HG03095 (cell line): ENCODE data around the gene HDAC5.
A peak's percentile ranks its signal among the peaks of the same experiment; 100 is the strongest.
"Not testable (repeated sequence)": the region's sequence is repeated elsewhere in the genome, so short reads cannot be mapped to it uniquely, and the experiment has no call there.

ENCODE experiments used
- ATAC-seq: cut with Tn5 transposase; IDR thresholded peaks from one replicate; pipeline ENCODE4 v1.9.1; 2021; ENCODE audit warnings: moderate library complexity; ENCODE audit not compliant: unreplicated experiment

The HDAC5 gene

DNA sequence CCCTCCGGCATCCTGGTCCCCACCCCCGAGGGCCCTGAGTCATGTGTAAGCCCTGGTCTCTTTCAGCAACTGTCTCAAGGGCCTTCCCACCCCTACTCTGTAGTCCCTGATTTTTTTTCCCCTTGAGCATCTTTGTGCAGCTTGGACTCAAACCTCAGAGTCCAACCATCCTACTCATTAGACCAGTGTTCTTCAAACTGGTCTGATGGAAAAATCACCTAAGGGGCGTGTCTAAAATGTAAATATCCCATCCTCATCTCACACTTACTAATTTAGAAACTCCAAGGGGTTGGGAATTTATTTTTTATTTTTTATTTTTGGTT, 52.3 kb downstream of the HDAC5 start:
- no peak for ATAC-seq

DNA sequence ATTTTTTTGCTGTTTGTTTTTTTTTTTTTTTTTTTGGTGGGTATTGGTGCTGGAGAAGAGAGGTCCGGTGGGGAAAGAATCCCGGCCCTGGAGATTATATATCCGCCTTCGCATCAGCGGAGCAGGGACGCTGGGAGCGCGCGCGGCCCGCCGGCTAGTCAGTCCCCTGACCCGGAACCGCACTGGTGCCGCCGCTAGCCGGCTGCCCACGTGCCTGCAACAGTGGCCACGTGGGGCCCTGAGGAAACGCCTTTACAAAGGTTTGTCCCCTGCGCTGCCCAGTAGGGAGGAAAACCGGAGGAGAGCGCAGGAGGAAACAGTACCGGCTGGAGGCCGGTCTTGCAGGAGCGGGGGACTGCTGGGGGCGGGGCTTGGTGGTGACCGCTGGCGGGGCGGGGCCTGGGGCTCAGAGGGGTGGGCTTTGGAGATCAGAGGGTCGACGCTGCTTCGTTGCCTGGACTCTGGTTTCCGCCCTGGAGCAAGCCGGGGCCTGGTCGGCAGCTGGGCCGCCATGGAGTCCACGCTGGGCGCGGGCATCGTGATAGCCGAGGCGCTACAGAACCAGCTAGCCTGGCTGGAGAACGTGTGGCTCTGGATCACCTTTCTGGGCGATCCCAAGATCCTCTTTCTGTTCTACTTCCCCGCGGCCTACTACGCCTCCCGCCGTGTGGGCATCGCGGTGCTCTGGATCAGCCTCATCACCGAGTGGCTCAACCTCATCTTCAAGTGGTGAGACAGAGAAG, 52.8 kb downstream of the HDAC5 start, which contains the start of gene G6PC3:
Gene G6PC3 (plus strand): TSS at position 281 of the 743 bp plus-strand sequence. CDS start 231 bp downstream, at position 512.
- peak; percentile 51 for ATAC-seq

DNA sequence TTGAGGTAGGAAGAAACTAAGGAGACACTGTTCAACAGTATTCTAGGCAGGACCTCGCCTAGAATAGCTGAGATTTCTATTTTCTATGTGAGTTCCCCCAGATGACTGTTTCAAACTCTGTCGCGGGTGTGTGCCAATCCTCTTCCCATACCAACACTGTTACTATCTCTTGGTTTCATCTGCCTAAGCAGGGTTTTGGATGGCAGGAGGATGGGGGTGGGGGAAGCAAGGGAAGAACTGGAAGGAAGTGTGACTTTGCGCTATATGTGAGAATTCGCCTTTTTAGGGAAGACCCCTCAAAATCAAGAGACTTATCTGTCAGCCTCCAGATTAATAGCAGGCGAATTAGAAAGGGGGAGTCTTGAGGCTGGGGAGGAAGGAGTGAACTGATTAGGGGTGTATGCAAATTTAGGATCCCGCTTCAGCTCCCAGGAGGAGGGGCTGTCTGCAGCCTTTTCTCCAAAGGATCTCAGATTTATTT, 53.4 kb downstream of the HDAC5 start:
- ATAC-seq = no peak

DNA sequence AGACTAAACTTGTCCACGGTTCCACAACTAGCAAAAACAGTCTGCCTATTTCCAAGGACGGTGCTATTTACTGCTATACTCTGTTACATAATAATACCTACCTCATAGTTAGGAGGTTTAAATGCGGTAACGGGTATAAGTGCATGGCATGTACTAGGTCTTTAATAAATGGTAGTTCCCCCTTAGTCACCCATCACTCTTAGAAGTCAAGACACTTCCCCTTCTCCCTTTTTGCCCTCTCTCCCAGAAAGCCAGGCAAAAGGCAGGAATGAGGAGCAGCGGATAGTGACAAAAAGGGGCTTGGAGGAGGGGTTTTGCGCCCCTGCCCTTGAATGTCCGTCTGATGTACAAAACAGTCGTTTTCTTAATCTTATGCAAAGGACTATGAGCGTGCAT, 55.9 kb downstream of the HDAC5 start:
- no peak for ATAC-seq

DNA sequence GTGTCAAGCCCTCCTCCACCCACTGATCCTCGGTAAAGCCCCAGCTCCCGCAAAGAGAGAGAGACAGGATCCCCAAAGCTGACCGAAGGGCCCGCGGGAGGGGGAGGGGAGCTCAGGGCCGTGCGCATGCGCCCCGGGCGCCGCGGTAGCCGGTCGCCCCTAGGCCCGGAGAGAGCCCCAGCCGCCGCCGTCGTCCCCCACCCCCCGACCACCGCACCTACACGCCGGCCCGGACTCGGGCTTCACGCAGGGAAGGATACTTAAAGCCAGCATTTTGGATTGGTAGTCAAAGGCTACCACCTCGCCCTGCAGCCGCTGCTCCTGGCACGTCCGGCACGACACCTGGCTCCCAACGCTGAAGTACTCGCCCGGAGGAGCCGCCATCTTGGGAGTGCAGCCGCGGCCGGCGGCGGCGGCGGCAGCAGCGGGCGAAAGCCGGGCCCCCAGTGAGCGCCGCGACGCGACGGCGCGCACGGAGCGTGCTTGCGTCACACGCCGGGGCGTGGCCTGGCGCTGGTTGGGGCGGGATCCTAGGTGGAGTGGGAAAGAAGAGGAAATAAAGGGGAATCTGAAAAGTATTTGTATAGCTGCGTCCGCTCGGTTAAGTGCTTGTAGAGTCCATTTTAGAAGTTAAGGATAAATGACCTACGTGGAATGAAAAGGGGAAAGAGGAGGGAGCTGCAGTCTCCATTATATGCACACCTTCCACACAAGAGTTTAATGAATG, 57.1 kb downstream of the HDAC5 start, which contains the start of gene LSM12:
Gene LSM12 (minus strand): TSS at position 468 of the 727 bp plus-strand sequence. CDS start 84 bp downstream, at position 384.
- ATAC-seq = peak; percentile 60

DNA sequence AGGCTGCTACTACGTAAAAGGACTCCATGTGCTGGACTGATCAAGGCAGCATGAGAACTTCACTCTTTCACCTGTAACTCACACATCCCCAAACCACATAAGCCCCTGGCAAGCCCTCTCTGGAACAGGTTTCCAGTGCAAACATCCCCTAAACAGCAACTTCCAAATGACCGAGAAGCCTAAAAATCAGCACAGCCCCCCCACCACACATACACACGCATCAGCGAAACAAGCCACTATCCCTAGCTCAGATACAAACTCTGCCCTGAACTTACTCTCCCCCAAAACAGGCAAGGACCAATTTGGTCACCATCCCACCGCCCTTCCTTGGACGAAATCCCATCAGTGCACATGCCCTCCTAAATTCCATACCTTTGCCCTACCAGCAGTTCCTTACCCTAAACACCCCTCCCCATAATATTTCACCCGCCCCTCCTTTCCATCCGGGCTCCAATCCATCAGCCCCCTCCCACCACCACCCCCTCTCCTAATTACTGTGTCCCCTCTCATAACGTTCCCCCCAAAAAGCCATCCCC, 57.7 kb downstream of the HDAC5 start:
- no peak for ATAC-seq

DNA sequence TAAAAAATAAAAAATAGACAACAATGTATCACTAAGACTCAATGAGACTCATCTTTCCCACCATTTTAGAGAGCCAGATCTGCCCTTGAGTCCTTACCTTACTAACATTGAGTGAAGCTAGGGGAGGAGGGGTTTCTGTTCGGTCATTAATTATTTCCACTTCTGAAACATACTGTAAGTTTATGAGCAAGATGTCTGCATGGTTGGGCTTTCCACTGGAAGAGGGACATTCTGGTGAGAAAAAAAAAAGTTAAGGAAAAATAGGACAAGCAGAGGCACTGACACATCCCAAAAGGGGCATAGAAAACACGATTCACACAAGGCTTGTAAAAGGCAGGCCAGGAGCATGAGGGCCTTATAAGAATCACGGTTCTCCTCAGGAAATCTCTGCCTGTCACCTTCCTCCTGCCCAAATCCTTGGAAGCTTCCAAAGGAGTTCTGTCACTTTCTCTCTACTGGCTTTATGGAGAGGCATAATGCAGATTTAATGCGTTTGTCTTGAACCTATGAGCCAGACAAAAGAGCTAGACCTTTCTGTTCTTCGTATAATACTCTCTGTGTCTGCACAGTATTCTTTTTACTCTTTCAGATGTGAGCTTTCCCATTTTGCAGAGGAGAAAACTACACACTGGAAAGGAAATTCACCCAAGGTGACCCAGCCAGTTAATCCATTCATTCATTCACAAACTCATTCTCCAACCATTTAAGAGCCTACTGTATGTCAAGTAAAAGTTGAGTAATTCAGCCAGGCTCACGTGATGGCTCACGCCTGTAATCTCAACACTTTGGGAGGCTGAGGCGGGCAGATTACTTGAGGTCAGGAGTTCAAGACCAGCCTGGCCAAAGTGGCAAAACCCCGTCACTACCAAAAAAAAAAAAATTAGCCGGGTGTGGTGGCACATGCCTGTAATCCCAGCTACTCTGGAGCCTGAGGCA, 59.5 kb downstream of the HDAC5 start:
- no peak for ATAC-seq

DNA sequence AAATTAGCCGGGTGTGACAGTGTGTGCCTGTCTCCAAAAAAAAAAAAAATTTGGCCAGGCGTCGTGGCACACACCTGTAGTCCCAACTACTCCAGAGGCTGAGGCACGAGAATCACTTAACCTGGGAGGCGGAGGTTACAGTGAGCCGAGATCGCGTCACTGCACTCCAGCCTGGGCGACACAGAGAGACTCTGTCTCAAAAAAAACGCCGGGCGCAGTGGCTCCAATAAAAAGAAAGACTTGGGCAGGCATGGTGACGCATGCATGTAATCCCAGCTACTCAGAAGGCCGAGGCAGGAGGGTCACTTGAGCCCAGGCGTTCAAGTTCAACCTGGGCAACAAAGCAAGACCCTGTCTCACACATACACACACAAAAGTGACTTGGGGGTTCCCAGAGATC, 60.6 kb downstream of the HDAC5 start:
- no peak for ATAC-seq

DNA sequence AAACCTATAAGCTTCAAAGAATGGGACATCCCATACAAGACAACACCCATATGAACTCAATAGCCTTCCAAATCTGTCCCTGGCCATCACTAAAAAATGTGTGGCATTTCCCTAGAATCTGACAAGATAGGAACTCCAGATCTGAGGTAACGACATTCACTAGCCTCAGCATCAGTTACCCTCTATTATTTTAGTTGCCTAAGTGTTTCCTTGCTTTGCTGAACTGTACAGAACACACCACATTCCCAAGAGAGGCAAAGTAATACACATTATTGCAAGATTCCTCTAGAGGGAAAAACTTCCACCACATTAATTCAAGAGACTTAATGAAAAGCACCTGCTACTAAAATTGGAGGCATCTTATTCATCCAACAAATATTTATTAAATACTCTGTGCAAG, 62.0 kb downstream of the HDAC5 start:
- no peak for ATAC-seq

DNA sequence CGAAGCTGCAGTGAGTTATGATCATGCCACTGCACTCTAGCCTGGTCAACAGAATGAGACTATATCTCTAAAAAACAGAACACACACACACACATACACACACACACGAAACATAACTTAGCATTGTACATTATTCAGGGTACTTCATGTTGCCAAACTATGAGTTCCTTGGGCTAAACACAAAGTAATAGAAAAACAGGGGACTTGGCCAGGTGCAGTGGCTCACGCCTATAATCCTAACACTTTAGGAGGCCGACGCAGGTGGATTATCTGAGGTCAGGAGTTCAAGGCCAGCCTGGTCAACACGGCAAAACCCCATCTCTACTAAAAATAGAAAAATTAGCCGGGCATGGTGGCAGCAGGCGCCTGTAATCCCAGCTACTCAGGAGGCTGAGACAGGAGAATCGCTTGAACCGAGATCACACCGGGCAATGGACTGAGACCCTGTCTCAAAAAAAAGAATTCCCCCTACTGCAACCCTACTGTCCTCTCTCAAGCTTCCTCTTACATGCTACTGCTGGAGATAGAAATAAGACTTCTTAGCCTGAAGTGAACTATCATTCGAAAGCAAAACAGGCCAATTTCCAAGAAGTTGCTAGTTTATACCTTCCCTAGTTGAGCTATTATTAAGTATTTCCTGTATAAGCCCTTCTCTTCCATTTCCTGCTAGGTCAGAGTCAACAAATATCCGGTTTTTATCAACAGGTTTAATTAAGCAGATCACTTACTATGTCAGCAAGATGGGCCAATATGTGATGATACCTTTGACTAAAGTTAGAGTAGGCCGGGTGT, 64.1 kb downstream of the HDAC5 start:
- ATAC-seq = no peak

DNA sequence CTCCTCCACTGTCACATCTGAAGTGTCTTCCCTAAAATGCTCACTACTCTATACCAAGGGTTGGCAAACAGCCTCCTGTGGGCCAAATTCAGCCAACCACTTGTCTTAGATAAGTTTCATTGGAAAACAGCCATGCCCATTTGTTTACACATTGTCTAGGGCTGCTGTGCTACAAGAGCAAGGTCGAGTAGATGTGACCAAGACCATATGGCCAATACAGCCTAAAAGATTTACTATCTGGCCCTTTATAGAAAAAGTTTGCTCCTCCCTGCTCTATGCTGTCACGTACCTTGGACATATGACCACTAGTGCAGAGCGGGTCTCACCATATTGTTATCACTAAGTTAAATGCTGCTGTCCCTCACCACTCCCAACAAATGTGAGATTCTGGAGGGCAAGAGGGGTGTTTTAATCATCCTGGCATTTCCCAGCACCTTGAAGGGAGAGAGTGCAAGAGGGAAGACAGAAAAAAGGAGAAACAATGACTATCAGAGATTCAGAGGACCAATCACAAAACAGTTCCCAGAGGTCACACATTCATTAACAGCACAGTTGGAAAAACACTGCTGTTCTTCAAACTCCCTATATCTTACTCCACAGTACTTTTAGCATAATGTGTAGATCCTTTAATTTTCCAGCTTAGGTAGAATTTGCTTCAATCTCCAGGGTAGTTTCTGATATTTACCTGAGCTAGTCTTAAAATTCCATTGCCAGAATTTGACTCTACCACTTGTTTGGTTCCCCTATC, 70.1 kb downstream of the HDAC5 start:
- ATAC-seq = no peak

DNA sequence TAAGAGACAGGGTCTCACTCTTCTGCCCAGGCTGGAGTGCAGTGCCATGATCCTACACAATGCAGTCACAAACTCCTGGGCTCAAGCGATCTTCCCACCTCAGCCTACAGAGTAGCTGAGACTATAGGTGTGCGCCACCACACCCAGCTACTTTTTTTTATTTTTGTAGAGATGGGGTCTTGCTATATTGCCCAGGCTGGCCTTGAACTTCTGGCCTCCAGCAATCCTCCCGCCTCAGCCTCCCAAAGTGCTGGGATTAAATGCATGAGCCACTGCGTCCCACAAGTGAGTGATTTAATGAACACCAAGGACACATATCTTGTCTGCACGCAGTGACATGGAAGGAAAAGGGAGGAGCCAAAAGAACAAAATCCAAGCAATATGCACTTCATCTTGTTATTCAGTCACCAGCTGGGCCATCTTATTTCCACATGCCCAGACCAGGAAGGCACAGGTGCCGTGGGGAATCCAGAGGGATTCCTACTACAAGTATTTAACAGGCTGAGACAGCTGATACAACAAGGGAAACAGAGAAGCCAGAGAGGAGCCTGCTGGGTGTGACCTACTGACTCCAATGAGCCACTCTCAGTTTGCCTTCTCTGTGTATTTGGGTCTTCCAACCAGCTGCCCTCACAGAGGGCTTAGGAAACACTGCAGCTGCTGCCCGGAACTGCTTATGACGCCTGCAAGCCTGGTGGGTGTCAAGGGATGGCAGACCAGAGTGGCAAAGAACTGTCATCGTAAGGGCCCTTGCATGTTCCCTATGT, 74.0 kb downstream of the HDAC5 start:
- no peak for ATAC-seq

DNA sequence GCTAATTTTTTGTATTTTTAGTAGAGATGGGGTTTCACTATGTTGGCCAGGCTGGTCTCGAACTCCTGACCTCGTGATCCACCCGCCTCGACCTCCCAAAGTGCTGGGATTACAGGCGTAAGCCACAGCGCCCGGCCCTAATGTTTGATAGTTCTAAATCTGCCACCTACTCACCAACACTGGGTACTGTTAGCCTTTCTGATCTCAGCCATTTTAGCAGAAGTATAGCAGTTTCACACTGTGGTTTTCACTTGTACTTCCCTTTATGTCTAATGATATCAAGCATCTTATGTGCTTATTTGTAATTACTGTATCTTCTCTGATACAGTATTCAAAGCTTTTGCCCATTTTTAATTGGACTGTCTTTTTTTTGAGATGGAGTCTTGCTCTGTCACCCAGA, 76.5 kb downstream of the HDAC5 start:
- ATAC-seq = not testable (repeated sequence)

DNA sequence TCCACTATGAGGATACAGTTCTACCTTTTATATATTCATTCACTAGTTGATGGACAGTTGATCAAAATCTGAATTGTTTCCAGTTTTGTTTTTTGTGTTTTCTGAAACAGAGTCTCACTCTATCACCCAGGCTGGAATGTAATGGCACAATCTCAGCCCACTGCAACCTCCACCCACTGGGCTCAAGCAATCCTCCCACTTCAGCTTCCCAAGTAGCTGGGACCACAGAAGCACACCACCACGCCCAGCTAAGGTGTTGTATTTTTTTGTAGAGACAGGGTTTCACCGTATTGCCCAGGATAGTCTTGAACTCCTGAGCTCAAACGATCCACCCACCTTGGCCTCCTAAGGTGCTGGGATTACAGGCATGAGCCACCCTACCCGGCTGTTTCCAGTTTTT, 78.0 kb downstream of the HDAC5 start:
- ATAC-seq = no peak

DNA sequence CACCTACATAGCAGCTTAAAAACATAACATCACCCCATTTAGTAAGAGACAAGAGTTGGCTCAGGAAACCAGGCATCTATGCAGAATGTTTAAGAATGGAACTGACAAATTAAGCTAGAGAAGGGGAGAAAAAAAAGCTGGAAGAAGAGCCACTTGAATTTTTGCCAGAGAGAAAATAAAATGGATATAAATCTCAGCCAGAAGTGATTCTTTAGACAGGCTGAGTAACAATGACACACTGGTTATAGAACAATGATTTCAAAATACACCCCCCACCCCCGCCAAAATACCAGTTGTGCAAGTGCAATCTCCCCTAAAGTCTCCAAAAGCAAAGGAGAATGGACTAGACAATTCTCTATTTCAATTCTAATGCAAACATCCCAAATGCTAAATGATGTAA, 79.4 kb downstream of the HDAC5 start:
- no peak for ATAC-seq

DNA sequence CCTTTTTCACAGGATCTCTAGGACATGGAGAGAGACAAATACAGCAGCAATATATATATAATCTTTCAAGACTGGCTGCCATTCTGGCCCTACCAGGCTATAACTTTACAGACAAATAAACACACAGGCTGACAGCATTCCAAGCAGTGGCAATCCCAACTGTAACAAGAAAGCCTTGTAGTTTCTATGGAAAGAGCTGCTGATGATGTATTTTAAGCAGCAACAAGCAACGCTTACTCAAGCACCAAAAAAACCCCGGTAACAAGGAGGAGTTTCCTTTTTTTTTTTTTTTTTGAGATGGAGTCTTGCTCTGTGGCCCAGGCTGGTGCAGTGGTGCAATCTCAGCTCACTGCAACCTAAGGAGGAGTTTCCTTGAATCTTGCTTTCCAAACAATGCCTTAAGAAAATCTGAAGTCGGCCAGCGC, 80.2 kb downstream of the HDAC5 start:
- ATAC-seq = no peak

DNA sequence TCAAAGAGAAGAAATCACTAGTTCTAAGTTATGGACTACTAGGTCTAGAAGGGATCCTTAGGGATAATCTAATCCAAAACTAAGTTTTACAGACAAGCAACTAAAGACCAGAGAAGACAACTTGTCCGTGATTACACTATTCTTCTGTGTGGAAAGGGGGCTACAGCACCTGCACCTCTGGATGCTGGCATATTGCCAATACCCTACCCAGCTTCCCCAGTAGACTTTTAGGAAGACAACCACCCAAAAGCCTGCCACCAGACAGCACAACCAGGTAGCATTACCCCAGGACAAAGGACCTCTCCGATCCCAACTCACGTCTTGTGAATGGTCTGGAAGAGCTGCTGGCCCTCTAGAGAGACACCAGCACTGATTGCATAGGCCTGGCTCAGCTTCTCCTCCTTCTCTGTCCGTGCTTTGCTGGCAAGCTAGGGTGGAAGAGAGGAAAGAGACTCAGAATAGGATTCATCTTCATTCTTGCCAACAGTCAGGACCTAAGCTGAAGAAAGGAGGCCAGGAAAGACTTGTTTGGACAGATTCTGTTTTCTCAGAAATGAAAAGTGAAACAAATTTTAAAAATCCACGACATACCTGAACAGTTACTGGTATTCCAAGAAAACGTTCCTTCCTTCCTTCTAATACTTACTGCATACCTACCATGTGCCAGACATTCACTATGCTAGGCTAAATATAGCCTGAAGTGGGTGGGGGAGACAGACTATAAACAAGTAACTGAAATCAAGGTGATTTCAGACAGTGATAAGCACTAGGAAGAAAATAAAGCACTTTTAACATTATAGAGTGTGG, 83.4 kb downstream of the HDAC5 start:
- no peak for ATAC-seq

DNA sequence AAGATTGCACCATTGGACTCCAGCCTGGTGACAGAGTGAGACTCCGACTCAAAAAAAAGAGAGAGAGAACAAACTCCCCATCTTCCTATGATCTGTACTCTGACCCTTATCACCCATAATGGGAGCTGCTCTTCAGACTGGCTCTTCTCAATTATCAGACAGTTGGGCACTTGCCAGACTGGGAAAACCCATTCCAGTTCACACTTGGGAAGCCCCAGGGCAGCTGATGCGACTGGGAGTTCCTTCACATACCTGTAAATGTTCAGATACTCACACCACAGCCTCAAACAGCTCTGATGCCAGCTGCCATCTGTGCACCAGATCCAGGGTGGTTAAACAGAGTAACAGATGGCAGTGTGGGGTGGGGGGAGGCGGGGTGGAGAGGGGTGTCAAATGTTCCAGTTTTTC, 84.8 kb downstream of the HDAC5 start:
- ATAC-seq = no peak
